HG02798 (cell line): ENCODE measurements around the gene GLUL.

Experiments
- ATAC-seq: cut with Tn5 transposase; IDR thresholded peaks from one replicate; pipeline ENCODE4 v1.9.1; 2021; ENCODE audit warnings: mild to moderate bottlenecking; ENCODE audit not compliant: unreplicated experiment, poor library complexity

The GLUL gene

GRCh38 chr1:182332261-182333060 lies 59.1 kb downstream of the GLUL start:
- ATAC-seq = no peak
